Subcutaneous adipose tissue (tissue), 4 donors: ENCODE results near the gene ZNF768. TPM values are rescaled to one million over a fixed set of nuclear protein-coding genes. Genes with fewer than 3 reads are reported as not detected.

ENCODE experiments used
- total RNA-seq, 4 donors: library from RNA; depleted of rRNA; stranded (reverse); fragments of >200 nt; gene quantifications; one replicate each; pipeline ENCODE4 v1.1.0, GENCODE V29; 2016
- TF ChIP-seq, protein P1 (sequence below): fragments of 450-650 bp; IDR thresholded peaks from one replicate; pipeline ENCODE4 v1.5.1; 2016; ENCODE audit warnings: low read depth, mild to moderate bottlenecking, control low read depth, antibody characterized with exemption, moderate library complexity

ZNF768 gene
- total RNA-seq, 4 donors from 2014 or later: 11.7 to 43.9 (median 19.2) TPM

DNA sequence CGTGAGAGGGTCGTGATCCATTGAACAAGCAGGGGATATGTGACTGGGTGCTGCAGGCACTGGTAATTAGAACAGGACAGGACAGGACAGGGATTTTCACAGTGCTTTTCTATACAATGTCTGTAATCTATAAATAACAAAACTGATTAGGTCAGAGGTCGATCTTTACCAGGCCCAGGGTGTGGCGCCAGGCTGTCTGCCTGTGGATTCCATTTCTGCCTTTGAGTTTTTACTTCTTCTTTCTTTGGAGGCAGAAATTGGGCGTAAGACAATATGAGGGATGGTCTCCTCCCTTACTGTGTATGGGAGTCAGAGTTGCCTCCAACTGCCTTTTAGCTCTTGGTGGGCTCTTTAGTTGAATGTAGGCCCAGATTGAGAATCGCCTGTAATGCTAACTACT is 33.3 kb upstream of the ZNF768 start:
- TF ChIP-seq, protein P1, sequence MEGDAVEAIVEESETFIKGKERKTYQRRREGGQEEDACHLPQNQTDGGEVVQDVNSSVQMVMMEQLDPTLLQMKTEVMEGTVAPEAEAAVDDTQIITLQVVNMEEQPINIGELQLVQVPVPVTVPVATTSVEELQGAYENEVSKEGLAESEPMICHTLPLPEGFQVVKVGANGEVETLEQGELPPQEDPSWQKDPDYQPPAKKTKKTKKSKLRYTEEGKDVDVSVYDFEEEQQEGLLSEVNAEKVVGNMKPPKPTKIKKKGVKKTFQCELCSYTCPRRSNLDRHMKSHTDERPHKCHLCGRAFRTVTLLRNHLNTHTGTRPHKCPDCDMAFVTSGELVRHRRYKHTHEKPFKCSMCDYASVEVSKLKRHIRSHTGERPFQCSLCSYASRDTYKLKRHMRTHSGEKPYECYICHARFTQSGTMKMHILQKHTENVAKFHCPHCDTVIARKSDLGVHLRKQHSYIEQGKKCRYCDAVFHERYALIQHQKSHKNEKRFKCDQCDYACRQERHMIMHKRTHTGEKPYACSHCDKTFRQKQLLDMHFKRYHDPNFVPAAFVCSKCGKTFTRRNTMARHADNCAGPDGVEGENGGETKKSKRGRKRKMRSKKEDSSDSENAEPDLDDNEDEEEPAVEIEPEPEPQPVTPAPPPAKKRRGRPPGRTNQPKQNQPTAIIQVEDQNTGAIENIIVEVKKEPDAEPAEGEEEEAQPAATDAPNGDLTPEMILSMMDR: no peak

DNA sequence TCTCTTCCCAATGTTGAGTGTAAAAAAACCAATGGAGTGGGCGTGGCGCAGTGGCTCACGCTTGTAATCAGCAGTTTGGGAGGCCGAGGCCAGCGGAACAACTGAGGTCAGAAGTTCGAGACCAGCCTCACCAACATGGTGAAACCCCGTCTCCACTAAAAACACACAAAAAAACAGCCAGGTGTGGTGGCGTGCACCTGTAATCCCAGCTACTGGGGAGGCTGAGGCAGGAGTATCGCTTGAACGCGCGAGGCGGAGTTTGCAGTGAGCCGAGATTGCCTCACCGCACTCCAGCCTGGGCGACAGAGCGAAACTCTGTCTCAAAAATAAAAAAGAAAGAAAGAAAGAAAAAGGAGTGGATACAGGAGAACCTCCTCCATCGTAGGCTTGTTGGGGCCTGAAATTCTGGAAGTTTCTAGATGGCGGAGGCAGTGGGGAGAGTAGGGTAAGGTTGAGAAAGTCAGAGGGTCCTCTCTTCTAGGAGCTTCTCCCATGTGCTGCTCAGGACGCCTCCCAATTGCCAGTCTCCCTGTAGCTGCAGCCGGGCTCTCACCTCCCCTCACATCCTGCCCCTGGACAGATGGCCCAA is 32.5 kb upstream of the ZNF768 start:
- TF ChIP-seq, protein P1: no peak

DNA sequence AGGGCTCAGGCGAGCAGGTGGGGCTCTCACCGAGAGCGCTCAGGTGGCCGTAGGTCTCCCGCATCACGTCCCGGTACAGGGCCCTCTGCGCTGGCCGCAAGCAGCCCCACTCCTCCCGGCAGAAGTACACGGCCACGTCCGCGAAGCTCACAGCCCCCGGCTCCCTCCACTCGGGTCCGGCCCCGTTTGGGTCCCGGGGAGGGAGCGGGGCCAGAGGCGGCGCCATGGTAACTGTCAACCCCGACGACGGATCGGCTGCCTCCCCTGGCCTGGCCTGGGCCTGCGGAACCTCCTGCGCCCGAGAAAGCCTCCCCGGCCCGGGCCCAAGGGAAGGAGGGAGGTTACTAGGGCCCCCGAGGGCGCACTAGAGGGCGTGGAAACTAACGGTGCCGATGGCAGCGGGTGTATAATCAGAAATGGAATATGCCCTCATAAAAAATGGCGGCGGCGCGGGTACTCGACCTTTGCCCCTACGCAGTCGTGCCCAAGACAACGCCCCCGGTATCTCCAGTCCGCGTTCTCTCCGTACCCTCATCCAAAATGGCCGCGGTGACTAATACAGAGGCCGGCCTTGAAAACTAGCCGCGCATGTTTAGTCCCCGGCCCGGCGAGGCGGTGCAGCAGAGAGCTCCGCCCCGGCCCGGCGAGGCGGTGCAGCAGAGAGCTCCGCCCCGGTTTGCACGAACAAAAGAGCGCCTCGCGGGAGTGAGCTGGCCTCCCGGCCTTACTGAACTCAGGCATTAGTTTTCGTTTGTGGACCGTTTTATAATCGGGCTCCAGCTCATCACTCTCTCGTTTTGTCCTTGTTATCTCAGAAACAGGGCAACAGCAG is 31.8 kb upstream of the ZNF768 start, which contains the start of gene ZNF764:
ZNF764 (minus strand) TSS at position 418 of the 832 bp plus-strand sequence; CDS start at position 226, 192 bp downstream.
- TF ChIP-seq, protein P1: no peak

DNA sequence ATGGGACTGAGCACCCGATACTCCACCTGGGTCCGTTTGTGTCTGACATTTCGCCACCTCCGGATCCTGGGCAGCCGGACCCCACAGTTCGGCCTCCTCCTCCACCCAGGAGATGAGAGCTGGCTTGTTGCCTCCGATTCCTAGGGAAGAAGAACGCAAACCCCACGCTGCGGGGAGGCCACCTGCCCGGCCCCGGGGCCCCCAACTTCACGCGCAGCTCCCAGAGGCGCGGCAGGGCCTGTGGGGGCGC is 31.3 kb upstream of the ZNF768 start:
- TF ChIP-seq, protein P1: no peak

DNA sequence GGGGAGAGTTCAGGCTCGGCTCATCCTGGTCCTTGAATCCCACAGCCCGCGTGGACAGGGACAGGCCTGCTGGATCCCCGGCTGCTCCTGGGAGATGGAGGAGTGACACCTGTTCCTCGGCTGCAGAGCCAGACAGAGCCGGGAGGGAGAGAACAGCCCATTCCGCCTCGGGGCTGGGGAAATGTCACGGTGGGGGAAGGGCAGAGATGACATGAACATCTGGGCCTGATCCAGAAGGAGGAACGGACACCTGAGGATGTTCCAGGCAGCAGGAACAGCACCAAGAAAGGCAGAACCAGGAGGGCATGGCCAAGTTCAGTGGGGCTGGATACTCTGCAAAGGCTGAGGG is 29.7 kb upstream of the ZNF768 start:
- TF ChIP-seq, protein P1: no peak

DNA sequence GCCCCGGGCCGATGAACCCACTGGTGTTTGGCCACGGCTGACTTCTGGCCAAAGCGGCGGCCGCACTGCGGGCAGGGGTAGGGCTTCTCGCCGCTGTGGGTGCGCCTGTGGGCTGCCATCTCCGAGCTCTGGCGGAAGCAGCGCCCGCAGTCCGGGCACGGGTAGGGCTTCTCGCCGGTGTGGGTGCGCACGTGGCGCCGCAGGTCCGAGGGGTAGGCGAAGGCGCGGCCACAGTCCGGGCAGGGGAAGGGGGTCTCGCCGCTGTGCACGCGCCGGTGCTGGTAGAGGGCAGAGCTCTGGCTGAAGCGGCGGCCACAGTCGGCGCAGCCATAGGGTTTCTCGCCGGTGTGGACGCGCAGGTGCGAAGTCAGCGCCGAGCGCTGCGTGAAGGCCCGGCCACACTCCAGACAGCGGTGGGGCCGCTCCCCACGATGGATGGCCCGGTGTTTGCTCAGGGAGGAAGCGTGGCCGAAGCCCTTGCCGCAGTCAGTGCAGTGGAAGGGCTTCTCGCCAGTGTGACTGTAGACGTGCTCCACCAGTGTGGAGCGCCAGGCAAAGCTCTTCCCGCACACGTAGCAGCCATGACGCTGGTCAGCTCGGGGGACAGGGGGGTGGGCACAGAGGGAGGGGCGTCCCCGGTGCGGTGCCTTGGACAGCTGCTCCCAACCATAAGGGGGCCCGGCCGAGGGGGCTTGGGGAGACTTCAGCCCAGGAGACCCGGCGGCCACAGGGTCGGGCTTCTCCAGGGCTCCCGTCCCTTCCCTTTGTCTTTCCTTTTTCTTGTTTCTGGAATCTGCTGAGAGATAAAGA is 29.2 kb upstream of the ZNF768 start:
- TF ChIP-seq, protein P1: no peak

DNA sequence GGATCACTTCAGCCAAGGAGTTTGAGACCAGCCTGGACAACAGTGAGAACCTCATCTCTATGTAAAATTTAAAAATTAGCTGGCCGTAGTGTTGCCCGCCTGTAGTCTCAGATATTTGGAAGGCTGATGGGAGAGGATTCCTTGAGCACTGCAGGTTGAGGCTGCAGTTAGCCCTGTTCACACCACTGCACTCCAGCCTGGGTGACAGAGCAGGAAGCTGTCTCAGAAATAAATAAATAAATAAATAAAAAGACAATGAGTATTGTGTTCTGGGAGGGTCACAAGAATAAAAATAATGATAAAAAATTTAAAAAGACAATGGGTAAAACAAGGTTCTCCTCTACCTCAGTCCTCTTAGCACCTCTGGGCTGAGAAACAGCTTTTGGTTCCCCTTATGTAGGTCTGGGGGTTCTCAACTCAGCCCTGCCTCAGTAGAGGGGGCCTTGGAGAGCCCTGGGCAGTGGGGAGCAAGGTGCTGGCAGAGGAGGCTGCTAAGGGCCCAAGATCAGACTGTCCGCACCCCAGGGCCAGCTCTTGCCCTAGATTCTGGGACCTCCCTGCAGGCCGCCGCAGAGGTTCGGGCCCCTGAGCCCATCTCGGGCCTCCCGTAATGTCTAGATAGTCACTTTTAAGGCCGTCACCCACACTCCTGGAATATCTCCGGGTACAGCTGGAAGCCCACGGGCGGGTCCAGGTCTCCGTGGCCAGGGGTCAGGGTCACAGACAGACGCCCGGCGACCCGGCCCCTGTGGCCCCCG is 28.4 kb upstream of the ZNF768 start:
- TF ChIP-seq, protein P1: no peak
